GM19395 (cell line): ENCODE measurements around the gene ZRANB3.

ENCODE experiments used
- ATAC-seq: cut with Tn5 transposase; IDR thresholded peaks from one replicate; pipeline ENCODE4 v1.9.1; 2021; ENCODE audit warnings: mild to moderate bottlenecking, moderate library complexity; ENCODE audit not compliant: unreplicated experiment

Gene ZRANB3

GRCh38 chr2:135256531-135257260, 274.3 kb downstream of the ZRANB3 start:
- ATAC-seq = no peak

GRCh38 chr2:135255208-135255607, 275.8 kb downstream of the ZRANB3 start:
- no peak for ATAC-seq

- ATAC-seq = no peak
These were observed 278.1 kb downstream of the ZRANB3 start for GRCh38 chr2:135252805-135253458.

- ATAC-seq = no peak
These were observed 282.4 kb downstream of the ZRANB3 start for GRCh38 chr2:135248611-135249010.

- no peak for ATAC-seq
These were observed 284.2 kb downstream of the ZRANB3 start for GRCh38 chr2:135246711-135247270.

GRCh38 chr2:135245071-135245470, 285.9 kb downstream of the ZRANB3 start:
- no peak for ATAC-seq

GRCh38 chr2:135238651-135239050, 292.4 kb downstream of the ZRANB3 start:
- ATAC-seq = no peak

GRCh38 chr2:135230150-135230549, 300.9 kb downstream of the ZRANB3 start:
- ATAC-seq = no peak

GRCh38 chr2:135227386-135227785, 303.6 kb downstream of the ZRANB3 start:
- ATAC-seq = no peak

- ATAC-seq = no peak
These were observed 304.1 kb downstream of the ZRANB3 start for GRCh38 chr2:135226961-135227360.

- no peak for ATAC-seq
These were observed 305.2 kb downstream of the ZRANB3 start for GRCh38 chr2:135225781-135226180.

GRCh38 chr2:135219226-135219625, 311.8 kb downstream of the ZRANB3 start:
- no peak for ATAC-seq

- ATAC-seq = no peak
These were observed 312.6 kb downstream of the ZRANB3 start for GRCh38 chr2:135218426-135218825.

GRCh38 chr2:135212757-135213156, 318.3 kb downstream of the ZRANB3 start:
- no peak for ATAC-seq

- ATAC-seq = no peak
These were observed 323.0 kb downstream of the ZRANB3 start for GRCh38 chr2:135208016-135208415.

GRCh38 chr2:135203944-135204343, 327.1 kb downstream of the ZRANB3 start:
- no peak for ATAC-seq

- no peak for ATAC-seq
These were observed 328.3 kb downstream of the ZRANB3 start for GRCh38 chr2:135202751-135203150.

GRCh38 chr2:135198481-135198880, 332.5 kb downstream of the ZRANB3 start:
- no peak for ATAC-seq

- no peak for ATAC-seq
These were observed 340.2 kb downstream of the ZRANB3 start for GRCh38 chr2:135190799-135191198.

GRCh38 chr2:135189148-135189547, 341.9 kb downstream of the ZRANB3 start:
- no peak for ATAC-seq

GRCh38 chr2:135187270-135187669, 343.7 kb downstream of the ZRANB3 start:
- ATAC-seq = no peak

- no peak for ATAC-seq
These were observed 345.0 kb downstream of the ZRANB3 start for GRCh38 chr2:135186054-135186453.
